Stimulated activated CD4-positive, alpha-beta T cell treated with anti-CD3 and anti-CD28 coated beads, Interleukin-12 subunit alpha, Interleukin-12 subunit beta, amount 100 ng/mL, for 48 hours (primary cell): ENCODE data around the gene CHD1L.
"Not testable (repeated sequence)": the region's sequence is repeated elsewhere in the genome, so short reads cannot be mapped to it uniquely, and the experiment has no call there.

Experiments
- DNase-seq, 3 donors: peaks; one replicate each; pipeline ENCODE4 v3.0.0-alpha.2; 2020; ENCODE audit warnings: low read depth in 2 of 3, low spot score in 1 of 3

CHD1L gene

DNA sequence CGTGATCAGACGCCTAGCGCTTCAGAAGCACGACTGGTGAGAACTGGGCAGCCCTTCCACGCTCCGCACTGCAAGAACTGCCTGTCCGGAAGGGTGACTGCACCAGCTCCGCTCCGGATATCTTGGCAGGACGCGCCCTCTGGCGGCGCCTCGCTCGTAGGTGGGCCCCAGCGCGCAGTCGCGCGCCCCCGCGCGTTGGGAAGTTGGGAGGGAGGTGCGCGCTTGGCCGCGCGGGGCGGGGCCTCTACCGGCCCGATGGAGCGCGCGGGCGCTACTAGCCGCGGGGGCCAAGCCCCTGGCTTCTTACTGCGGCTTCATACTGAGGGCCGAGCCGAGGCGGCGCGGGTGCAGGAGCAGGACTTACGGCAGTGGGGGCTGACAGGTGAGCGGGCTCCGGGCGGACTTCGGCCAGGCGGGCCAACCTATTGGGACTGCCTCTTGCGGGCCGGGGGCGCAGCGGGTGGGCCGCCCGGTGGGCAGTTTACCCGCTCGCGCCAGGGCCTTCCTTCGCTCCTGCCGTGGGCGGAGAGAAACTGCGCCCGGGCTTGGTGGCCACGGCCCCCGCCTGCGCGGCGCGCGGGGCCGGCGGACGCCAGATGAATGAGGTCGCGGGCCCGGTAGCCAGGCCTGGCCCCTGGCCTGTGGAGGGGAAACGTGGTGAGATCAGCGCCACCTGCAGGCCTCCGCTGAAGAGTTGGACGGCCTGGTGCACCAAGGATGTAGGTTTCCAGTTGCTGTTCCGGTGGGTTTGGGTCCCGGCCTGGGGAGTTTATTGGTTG is at the start of gene CHD1L:
CHD1L (plus strand) TSS at position 236 of the 779 bp plus-strand sequence; CDS start at position 256, 20 bp downstream.
- DNase-seq = peak; percentile 89 to 93 (median 91)

DNA sequence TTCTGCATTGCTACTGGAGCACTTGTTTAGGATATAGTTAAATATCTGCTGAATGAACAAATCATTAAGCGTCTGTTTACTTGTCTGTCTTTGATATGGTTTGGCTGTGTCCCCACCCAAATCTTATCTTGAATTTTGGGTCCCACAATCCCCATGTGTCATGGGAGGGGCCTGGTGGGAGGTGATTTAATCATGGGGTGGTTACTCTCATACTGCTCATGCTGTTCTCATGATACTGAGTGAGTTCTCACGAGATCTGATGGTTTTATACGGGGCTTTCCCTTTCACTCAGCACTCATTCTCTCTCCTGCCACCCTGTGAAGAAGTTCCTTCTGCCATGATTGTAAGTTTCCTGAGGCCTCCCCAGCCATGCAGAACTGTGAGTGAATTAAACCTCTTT is 45.2 kb upstream of the CHD1L start:
- DNase-seq = not testable (repeated sequence)

DNA sequence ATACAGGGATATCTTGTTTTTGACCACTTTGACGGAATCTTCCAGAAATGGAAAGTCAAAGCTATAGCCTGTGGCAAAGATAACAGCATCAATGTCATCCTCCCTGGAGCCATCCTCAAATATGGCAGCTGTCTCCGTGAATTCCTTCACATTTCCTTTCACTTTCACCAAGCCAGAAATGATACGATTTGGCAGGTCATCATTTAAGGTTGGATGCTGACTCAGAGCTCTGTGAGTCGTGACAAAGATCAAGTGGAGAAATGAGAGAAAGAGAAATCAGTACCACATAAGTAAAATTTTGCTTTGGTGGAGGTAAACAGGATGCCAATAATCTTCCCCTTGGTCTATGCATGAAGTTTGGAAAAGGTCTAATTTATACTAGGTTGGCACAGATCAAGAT is 41.2 kb upstream of the CHD1L start:
- DNase-seq = no peak

DNA sequence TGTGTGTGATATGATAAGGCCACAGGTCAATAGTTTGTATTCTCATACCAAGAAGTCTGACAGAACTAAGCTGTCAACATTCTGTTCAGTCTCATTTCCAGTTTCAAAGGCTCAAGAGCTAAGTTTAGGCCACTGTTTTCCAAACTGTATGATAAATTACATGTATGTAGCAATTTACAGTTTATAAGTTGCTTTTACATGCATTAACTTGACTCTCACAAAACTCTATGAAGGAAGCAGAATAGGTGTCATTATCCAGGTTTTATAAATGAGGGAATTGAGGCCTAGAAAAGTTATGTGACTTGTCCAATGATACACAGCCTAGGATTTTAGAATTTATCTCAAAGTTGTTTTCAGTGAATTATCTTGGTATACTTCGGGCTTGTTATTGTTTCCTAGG is 40.7 kb upstream of the CHD1L start:
- no peak for DNase-seq

DNA sequence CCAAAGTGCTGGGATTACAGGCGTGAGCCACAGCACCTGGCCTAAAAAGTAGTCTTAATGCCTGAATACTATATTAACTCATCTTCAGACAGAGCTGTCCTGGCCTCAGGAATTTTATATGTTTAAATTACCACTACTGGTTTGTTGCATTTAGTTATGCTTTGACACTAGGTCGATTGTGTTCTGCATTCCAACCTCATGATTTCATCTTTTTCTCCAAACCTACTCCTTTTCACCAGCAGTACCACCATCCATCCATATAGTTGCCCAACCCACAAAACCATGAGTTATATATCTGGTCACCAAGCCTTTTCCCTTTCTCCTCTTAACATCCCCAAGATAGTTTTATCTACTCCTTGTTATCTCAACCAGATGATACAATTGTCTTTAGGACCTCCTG is 39.9 kb upstream of the CHD1L start:
- DNase-seq = no peak

DNA sequence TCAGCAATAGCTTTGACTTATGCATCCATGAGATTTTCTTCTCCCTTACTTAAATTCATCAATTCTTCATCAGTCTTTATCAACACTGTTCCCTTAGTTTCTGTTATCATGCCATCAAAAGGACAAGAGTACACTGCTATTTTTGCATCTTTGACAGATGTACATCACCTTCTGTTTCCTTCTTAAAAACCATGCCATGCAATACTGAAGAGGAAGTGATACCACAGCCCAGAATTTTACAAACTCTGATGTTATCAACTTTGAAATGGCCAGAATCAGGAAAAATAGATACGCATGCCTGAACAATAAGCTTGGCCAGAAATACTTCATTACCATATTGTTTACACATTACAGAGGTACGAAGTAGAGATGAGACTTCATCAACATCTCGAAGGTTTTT is 38.4 kb upstream of the CHD1L start:
- DNase-seq = no peak

DNA sequence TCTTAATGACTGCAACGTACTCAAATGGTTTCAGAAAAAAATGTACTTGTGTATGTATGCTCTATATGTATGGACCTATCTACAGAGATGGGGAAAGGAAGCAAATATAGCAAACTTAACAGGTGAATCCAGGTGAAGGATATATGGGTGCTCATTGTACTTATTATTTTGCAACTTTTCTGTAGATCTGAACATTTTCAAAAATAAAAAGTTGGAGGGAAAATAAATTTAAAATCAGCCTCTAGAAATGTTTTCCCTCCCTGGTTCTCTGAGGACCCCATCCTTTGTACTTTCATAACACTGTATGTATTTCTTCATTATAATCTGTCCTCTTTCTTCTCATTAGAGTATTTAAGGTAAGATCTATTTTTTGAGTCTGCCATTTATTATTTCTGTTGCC is 35.3 kb upstream of the CHD1L start:
- no peak for DNase-seq

DNA sequence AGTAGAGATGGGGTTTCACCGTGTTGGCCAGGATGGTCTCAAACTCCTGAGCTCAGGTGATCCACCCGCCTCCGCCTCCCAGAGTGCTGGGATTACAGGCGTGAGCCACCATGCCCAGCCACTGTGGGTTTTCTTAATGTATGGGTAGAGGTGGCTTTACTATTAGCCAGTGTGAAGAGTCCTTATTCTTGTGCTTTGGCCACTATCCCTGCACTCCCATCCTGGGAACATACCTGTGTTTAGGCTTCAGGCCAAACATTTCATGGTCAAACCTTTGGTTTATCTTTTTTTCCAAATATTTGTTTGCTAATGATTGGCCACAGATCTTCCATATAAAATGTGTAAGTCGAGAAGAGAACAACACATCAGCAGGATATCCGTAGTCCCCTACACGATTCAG is 33.9 kb upstream of the CHD1L start:
- no peak for DNase-seq

DNA sequence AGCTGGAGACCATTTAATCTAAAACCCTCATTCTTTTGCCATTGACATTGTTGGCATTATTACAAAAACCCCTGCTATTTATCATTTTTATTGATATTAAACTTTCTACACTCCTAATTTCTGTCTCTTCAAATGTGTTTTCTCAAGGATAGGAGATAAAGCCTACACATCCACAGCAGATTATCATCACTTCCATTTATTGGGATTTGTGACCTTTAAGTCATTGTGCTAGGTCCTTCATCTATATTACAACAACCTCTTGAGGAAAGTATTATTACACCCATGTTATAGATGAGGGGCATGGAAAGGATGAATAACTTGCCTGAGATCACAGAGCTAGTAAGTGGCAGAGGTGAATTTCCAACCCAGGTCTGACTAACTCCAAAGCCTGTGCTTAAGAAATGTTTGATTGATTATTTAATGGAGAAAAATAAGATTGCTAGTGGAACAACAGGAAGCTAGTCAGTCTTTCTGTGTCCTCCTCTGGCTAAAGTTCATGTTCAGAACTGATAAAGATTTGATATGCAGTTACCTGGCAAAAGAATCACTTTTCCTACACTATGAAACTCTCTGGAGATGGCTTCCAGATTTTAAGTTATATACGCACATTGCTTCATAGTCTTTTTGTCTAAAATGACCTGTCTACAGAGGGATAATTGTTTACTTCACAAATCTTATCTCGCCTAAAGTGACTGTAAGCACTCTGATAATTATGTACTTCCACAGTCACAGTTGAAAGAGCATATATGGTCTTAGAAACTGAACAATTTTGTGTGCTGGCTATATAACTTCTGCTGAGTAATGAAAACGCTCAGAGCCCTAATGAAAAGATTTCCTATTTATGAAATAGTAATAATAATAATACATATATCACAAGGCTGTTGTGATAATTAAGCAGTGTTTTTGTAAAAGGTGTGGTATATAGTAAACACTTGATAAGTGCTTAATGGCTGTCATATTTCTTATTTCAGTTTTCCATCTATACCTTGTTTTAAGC is 32.4 kb upstream of the CHD1L start:
- DNase-seq = no peak

DNA sequence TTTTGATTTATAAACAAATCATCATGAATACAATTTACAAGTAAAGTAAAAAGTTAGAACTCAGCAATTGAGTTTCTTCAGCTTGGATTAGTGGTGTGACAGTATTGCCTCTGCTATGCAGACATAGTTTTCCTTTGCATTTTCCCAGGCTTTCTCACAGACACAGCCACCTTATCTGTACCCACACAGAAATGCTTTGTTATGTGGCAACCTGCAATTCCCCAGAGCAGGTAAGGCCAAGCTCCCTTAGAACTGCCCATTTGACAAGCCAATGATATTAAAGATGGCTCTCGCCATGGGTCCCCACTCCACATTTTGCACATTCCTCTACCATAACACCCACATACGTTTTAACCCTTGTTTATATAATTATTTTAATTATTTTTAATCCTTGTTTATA is 31.5 kb upstream of the CHD1L start:
- DNase-seq = no peak

DNA sequence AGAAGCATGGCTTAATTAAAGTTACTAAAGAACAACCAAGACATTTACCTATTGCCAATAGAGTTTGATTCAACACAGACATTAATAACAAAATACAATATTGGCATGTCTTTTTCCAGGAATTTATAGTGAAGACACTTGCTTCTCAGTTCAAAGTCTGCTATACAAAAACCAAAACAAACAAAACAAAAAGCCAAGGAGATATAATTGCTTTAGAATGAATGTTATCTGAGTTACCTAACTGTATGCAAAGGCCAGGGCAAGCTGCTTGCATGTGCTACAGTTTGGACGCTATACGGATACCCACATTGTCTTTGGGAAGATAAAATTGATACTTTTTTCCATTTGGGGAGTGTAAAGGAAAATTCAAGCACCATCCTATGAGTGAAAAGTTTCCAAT is 30.9 kb upstream of the CHD1L start:
- DNase-seq = no peak

DNA sequence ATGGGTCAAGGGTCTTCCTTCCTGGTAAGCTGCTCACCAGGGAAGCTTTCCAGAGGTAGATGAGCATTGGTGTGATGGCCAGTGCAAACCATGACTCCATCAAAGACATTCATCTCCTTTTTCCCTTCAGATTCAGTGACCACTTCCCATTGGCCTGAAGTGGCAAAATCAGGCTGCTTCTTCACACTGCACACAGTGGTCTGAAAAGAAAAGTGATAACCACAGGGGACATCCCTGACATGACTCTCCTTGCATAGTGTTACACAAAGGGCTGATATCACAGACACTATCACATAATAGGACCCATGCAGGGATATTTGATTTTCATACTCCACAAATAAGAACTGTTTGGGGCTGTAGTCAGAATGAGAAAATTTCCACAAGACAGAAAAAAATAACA is 29.2 kb upstream of the CHD1L start:
- DNase-seq = no peak

DNA sequence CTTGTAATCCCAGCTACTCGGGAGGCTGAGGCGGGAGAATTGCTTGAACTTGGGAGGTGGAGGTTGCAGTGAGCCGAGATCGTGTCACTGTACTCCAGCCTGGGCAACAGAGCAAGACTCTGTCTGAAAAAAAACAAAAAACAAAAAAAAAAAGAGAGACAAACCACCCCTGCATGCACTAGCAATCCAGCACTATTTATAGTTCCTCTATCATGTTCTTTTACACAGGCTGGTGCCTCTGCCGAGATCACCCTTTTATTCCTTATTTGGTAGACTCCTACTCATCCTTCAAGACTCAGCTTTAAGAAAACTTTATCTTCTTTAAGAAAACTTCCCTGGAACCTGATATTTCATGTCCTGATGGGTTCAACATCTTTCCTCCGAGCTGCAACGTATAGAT is 28.2 kb upstream of the CHD1L start:
- DNase-seq = no peak

DNA sequence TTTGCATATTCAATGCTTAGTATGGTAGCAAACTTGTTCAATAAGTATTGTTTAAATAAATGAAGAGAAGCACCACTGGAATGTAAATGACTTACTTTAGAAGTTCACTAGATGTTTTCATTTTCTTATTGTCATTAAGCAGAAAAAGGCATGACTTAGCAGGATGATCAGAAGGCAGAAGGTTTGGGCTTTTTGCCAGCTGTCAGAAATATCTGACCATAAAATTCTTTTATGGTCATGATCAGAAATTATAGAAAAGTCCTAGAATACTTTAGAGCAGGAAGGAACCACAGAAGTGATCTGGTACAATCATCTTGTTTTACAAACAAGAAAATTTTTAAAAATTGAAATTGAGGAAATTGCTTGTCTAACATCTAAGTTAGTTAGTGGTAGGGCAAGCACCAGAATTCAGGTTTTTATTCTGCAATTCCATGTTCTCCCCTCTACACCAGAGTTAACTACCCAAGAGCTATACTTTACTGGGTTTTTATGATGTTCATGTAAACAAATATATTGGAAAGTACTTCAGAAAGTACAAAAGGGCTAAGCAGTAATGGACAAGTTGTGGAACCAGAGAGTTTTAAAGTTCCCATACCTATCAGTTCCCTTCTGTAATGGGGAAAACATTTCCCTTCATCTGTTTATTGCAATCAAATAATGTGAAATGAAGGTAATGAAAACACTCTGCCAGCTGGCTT is 27.5 kb upstream of the CHD1L start:
- DNase-seq = no peak

DNA sequence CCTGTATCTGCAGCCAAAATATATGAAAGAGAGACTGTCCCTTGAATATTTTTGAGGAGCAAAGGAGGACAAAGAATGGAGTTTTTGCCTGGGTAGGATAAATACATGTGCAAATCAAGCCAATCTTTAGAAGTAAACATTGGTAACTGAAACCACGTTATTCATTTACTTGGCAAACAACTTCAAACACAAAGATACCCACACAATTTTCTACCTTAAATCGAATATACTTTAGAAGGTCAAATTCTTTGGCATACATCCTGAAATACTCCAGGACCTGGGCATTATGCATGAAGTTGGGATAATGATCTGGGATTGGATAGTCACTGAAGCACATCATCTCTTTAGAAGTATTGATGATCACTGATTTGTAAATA is 27.0 kb upstream of the CHD1L start:
- no peak for DNase-seq

DNA sequence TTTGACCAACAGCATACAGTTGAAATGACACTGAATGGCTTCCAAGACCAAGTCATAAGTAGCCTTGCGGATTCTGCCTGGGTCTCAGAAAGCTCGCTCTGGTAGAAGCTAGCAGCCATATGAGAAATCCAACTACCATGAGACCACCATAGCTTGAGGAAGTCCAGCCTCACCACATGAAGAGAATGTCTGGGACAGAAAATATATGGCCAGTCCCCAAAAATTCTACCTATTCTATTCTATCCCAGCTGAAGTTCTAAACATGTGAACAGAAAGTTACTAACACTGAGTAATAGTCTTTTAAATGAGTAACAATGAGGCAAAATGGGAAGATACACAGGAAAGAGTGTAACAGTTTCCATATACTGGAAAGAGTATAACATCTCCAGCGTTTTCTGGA is 26.4 kb upstream of the CHD1L start:
- no peak for DNase-seq

DNA sequence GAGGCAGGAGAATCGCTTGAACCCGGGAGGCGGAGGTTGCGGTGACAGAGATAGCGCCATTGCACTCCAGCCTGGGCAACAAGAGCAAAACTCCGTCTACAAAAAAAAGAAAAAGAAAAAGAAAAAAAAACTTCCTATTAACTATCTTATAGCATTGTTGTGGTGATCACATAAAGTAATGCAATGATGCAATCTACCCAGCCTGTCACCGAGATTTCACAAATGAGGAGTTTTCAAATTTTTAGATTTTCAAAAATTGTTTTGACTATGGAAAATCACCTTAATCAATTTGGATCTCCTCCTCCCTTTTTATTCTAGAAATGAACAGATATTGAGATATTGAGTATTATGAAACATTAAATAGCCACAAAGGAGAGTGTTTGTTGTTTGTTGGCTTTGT is 25.3 kb upstream of the CHD1L start:
- no peak for DNase-seq

DNA sequence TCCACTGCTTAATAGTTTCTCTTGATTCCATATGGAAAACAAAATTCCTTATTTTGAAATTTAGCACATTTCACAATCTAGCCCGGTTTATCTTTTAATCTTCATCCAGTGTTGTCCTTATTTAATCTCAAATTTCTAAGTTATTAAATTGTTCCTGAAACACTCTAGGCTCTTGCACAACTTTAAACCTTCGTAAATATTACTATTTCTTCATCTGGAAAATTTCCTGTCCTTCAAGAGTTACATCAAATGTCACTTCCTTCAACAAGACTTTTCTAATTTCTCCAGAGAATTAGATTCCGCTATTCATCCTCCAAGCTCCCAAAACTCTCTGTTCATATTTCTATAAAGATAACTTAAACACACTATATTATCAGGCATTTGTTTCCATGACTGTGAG is 23.9 kb upstream of the CHD1L start:
- DNase-seq = no peak

DNA sequence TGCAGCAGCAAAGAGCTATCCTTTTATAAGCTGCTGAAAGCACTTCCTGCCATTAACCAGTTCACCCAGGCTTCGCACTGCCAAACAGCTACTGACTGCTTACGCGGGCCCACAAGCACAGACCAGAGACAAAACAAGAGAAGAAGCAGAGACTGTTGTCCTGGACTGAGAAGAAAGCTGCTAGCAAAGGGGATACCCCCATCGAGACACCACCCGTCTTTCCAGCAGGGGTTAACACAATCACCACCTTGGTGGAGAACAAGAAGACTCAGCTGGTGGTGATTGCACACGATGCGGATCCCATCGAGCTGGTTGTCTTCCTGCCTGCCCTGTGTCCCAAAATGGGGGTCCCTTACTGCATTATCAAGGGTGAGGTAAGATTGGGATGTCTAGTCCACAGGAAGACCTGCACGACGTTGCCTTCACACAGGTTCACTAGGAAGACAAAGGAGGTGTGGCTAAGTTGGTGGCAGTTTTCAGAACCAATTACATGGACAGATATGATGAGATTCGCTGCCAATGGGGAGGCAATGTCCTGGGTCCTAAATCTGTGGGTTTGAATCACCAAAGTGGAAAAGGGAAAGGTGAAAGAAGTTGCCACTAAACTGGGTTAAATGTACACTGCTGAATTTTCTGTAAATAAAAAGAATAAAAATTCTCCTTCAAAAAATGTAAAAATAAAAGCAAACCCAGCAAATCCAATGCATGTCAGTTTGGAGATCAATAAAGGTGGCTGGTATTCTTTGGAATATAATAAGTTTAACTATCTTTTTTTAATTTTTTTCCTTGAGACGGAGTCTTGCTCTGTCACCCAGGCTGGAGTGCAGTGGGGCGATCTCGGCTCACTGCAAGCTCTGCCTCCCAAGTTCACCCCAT is 18.5 kb upstream of the CHD1L start:
- DNase-seq = no peak

DNA sequence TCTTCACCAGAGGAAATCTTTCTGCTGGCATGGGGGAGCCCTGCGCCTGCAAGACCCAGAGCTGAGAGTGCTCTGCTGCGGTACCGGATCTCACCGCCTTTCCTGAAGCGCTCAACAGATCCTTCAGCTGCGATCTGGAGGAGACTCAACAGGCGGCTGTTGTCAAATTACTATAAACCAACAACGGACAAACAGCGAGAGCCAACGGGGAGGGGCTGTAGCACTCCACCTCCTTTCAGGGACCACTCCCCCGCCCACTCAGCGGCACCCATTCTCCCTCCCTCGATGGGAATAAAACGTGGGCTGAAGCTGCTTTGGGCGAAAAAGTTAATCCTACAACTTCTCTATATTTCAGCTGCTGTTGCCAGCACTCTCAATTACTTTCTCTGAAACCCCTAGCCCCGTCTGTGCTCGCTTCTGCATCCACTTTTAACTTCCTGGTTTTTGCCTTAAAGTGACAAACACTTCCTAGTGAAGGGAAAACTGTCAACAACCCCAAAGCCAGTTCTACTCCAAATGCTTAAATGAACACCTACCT is 17.2 kb upstream of the CHD1L start, which contains the start of gene FMO5:
FMO5 (minus strand) TSS at position 147 of the 538 bp plus-strand sequence. CDS start 310 bp downstream, outside the sequence.
- peak; percentile 15 to 44 (median 25) for DNase-seq
